ENCODE measurements around the gene PNPLA2. TPM values are rescaled to one million over a fixed set of nuclear protein-coding genes. Genes with fewer than 3 reads are reported as not detected.

The PNPLA2 gene
- total and polyA plus RNA-seq, 2 of the 8 experiments (the other 6 are each of a cell fraction or from before 2014, with no cell fraction given), result 30.9 to 62.1 TPM

DNA sequence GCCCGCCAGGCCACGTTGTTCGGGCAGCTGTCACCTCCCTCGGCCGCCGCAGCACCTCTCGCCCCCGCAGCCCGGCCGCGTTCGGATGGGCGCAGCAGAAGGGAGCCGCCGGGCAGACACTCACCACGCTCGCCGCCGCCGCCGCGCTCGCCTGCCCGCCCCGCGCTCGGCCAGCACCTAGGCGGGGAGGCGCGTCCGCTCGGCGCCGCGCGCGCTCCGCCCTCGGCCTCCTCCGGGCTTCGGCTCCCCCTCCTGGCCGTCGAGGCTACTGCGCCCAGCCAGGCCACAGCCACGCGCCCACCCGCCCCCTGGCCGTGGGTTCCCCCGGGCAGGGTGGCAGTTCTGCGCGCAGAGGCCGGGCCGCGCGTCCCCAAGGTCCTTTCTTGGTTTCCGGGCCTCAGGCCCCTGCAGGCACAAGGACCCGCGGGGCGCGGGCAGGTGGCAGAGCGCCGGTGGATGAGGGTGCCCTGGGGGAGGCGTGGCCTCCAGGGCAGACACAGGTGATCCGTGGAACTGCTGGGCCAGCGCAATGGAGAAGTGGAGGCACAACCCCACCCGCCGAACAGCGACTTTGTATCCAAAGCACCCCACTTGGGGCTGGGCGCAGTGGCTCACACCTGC lies 20.5 kb upstream of the PNPLA2 start, which contains the start of gene SLC25A22:
TSS of gene SLC25A22 (minus strand) at position 189 of the 621 bp plus-strand sequence. CDS start 3,275 bp downstream, outside the sequence.
- CTCF ChIA-PET (ENCODE audit: partially characterized antibody), result interaction anchor here (0.7 to 1.3 kb wide), 6 partner anchors 12 to 239 kb away, joined by 3 to 6 read pairs (median 4); no protein-coding TSS in a partner anchor
- WGBS, 2 experiments (ENCODE audit: extremely low coverage in 1 of 2, insufficient coverage in 1 of 2, insufficient read length in 1 of 2, insufficient replicate concordance in 2 of 2, low coverage in 1 of 2, low lambda C conversion rate in 2 of 2, missing lambda C conversion rate in 1 of 2), result 25% methylated on average over 23 of the region's 69 CpGs; no CpG with 5 or more reads in 1 of the 2 experiments
- peak in 1 of 2 experiments; percentile 93 for DNase-seq (ENCODE audit: low read depth in 1 of 2, low spot score in 2 of 2)
- TF ChIP-seq TAF7 (optimal IDR thresholded peaks at IDR 0.05; ENCODE audit: borderline replicate concordance, low read depth, low read length) (peak; percentile 15), EP300 (IDR thresholded peaks at IDR 0.05; ENCODE audit: borderline replicate concordance in 1 of 2, low read depth in 2 of 2, low read length in 2 of 2) (no peak), ZNF274 (IDR thresholded peaks at IDR 0.05; ENCODE audit: borderline replicate concordance, extremely low read depth, low read length) (no peak), ASH2L (IDR thresholded peaks at IDR 0.05; ENCODE audit: low read length) (peak; percentile 17), HDAC6 (IDR thresholded peaks at IDR 0.05; ENCODE audit: low read depth, low read length) (no peak), POLR2AphosphoS5 (IDR thresholded peaks at IDR 0.05; ENCODE audit: low read depth, low read length) (peak; percentile 27; the same call in 1 of the 2 replicates), SP4 (IDR thresholded peaks at IDR 0.05; ENCODE audit: low read length) (no peak), RBBP5 (IDR thresholded peaks at IDR 0.05; ENCODE audit: borderline replicate concordance, low read depth, low read length) (no peak; the same call in 1 of the 2 replicates), TEAD4 (IDR thresholded peaks at IDR 0.05; ENCODE audit: low read depth, low read length) (0 out of 2 replicates have a peak, but pooled peaks have one; percentile 24), KDM5A (IDR thresholded peaks at IDR 0.05; ENCODE audit: low read length) (no peak)
- TF ChIP-seq, protein P1, sequence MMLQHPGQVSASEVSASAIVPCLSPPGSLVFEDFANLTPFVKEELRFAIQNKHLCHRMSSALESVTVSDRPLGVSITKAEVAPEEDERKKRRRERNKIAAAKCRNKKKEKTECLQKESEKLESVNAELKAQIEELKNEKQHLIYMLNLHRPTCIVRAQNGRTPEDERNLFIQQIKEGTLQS (IDR thresholded peaks at IDR 0.05; ENCODE audit: insufficient read depth, low read depth, low read length), result no peak

More for the DNA sequence above, 20.5 kb upstream of the PNPLA2 start, which contains the start of gene SLC25A22:
- Histone ChIP-seq H2BK120ac (replicated peaks; ENCODE audit: low read depth, low read length) (no peak within 1 kb of the TSS), H3K9ac (replicated peaks in 1 of 4; ENCODE audit: extremely low read depth in 1 of 4, low read depth in 3 of 4, low read length in 3 of 4) (peak within 1 kb of the TSS; percentile 26 to 83 (median 74); a peak in 6 of 7 replicates), H2BK15ac (ENCODE audit: low read length) (no peak within 1 kb of the TSS), H4K5ac (ENCODE audit: insufficient read length, low read depth, low read length) (peak within 1 kb of the TSS; percentile 62), H4K91ac (replicated peaks; ENCODE audit: insufficient read length, low read length) (peak within 1 kb of the TSS; percentile 99), H3K36me3 (ENCODE audit: control insufficient read depth in 2 of 4, insufficient read depth in 4 of 4, low read length in 3 of 4) (peaks cover 3 to 34% (median 6%) of the 10 kb centered on the region in 4 experiments; a peak in 5 of 8 replicates), H3K4me3 (ENCODE audit: extremely low read depth in 1 of 4, insufficient read depth in 2 of 4, low read depth in 3 of 4, low read length in 4 of 4) (peak within 1 kb of the TSS; percentile 65 to 85 (median 81)), H3K4me1 (replicated peaks in 1 of 4; ENCODE audit: control insufficient read depth in 3 of 4, insufficient read depth in 4 of 4, low read length in 3 of 4) (peaks cover 4 to 20% (median 15%) of the 10 kb centered on the region in 4 experiments), H3K79me2 (ENCODE audit: control insufficient read depth in 1 of 2, insufficient read depth in 2 of 2, low read length in 2 of 2) (peaks cover 0 to 5% of the 10 kb centered on the region in 2 experiments; a peak in 1 of 4 replicates), H3K14ac (ENCODE audit: insufficient read length) (no peak within 1 kb of the TSS), H3K4ac (replicated peaks; ENCODE audit: insufficient read length, low read depth, low read length) (peak within 1 kb of the TSS; percentile 85), H3K23ac (ENCODE audit: insufficient read length) (no peak within 1 kb of the TSS), H2BK5ac (ENCODE audit: low read depth, low read length) (peak within 1 kb of the TSS; percentile 91; the same call in 1 of the 2 replicates), H4K20me1 (replicated peaks in 1 of 2; ENCODE audit: control insufficient read depth in 1 of 2, insufficient read depth in 2 of 2, low read length in 2 of 2) (peaks cover 0 to 12% of the 10 kb centered on the region in 2 experiments), H3K9me3 (ENCODE audit: insufficient read depth in 2 of 2, low read depth in 1 of 2, low read length in 1 of 2) (no peaks in the 10 kb centered on the region), H3K27me3 (replicated peaks in 1 of 4; ENCODE audit: control insufficient read depth in 3 of 4, extremely low read depth in 1 of 4, insufficient read depth in 3 of 4, low read length in 3 of 4) (no peaks in the 10 kb centered on the region), H3K4me2 (ENCODE audit: insufficient read depth in 1 of 2, low read depth in 2 of 2, low read length in 2 of 2) (peak within 1 kb of the TSS; percentile 84 to 92), H3K56ac (replicated peaks; ENCODE audit: insufficient read length, low read depth, low read length) (peak within 1 kb of the TSS; percentile 59), H2BK20ac (ENCODE audit: low read length) (no peak within 1 kb of the TSS), H2BK12ac (ENCODE audit: low read depth, low read length) (peak within 1 kb of the TSS; percentile 53; the same call in 1 of the 2 replicates), H3K18ac (ENCODE audit: extremely low read depth, low read length) (peak within 1 kb of the TSS; percentile 95), H3K79me1 (ENCODE audit: low read depth, low read length) (0 out of 2 replicates have a peak, but pooled peaks cover 4% of the 10 kb centered on the region), H4K8ac (ENCODE audit: extremely low read depth, insufficient read depth, low read length) (peak within 1 kb of the TSS; percentile 85), H3K27ac (ENCODE audit: low read depth, low read length) (no peak within 1 kb of the TSS; the same call in 1 of the 2 replicates), H2AFZ (ENCODE audit: low read length) (no peak within 1 kb of the TSS), H3K23me2 (ENCODE audit: low read depth, low read length) (peaks cover 7% of the 10 kb centered on the region), H2AK5ac (ENCODE audit: low read depth, low read length) (no peak within 1 kb of the TSS)
- POLR2A ChIA-PET (ENCODE audit: partially characterized antibody), result interaction anchor here (0.8 to 53.0 kb wide), 6 partner anchors 8 to 156 kb away, joined by 3 to 1917 read pairs (median 5); partner anchors contain the start of genes CD151, CEND1, CRACR2B and PNPLA2
- FAIRE-seq, result no peak

Measured in H1 (cell line).